Measurements from ENCODE around the gene PLA2G3. TPM values are rescaled to one million over a fixed set of nuclear protein-coding genes. Genes with fewer than 3 reads are reported as not detected.

PLA2G3 gene
- total and polyA plus RNA-seq, 7 donors: not detected

GRCh38 chr22:31150615-31151014 is 10.3 kb upstream of the PLA2G3 start:
- ATAC-seq (no peak), DNase-seq (no peak)
- TF ChIP-seq CTCF (IDR thresholded peaks at IDR 0.05): no peak
- intact Hi-C loops (cut with DNase I): no loop called here
- H3K4me1 ChIP-seq: no peaks in the 10 kb centered on the region
- no peak overlapping the region for H3K27ac ChIP-seq
- 75 to 91% (median 87%) methylated on average over 3 of the region's 3 CpGs for WGBS, 3 donors
- H3K4me3 ChIP-seq: no peak overlapping the region
- no peaks in the 10 kb centered on the region for H3K27me3 ChIP-seq (ENCODE audit: insufficient read depth in 3 of 3, low read length in 2 of 3)
- no peaks in the 10 kb centered on the region for H3K9me3 ChIP-seq
- H3K36me3 ChIP-seq (ENCODE audit: insufficient read depth in 1 of 2, low read depth in 1 of 2): no peaks in the 10 kb centered on the region

- peak overlapping the region; percentile 53 for H3K27ac ChIP-seq
- WGBS, 3 donors: 11 to 18% (median 11%) methylated on average over 5 of the region's 5 CpGs
- H3K4me3 ChIP-seq: no peak overlapping the region
- DNase-seq: peak; percentile 66 to 80
- intact Hi-C loops (cut with DNase I): loop anchor here (2.0 to 10.0 kb wide), 6 partner anchors 37 to 384 kb away; partner anchors contain the start of gene SELENOM (in 1 of the 2)
- no peaks in the 10 kb centered on the region for H3K36me3 ChIP-seq (ENCODE audit: insufficient read depth in 1 of 2, low read depth in 1 of 2)
- no peaks in the 10 kb centered on the region for H3K9me3 ChIP-seq
- ATAC-seq: peak; percentile 93 to 96 (median 94)
- no peaks in the 10 kb centered on the region for H3K4me1 ChIP-seq
- H3K27me3 ChIP-seq (ENCODE audit: insufficient read depth in 3 of 3, low read length in 2 of 3): no peaks in the 10 kb centered on the region
- peak; percentile 96 for TF ChIP-seq CTCF (IDR thresholded peaks at IDR 0.05)
Measured at GRCh38 chr22:31148953-31149627, 8.8 kb upstream of the PLA2G3 start.

GRCh38 chr22:31148488-31148887 is 8.2 kb upstream of the PLA2G3 start:
- WGBS, 3 donors: 68 to 79% (median 77%) methylated on average over 1 of the region's 1 CpG
- Histone ChIP-seq H3K9me3 (no peaks in the 10 kb centered on the region), H3K27me3 (ENCODE audit: insufficient read depth in 3 of 3, low read length in 2 of 3) (no peaks in the 10 kb centered on the region), H3K27ac (peak overlapping the region; percentile 53), H3K4me3 (no peak overlapping the region), H3K36me3 (ENCODE audit: insufficient read depth in 1 of 2, low read depth in 1 of 2) (no peaks in the 10 kb centered on the region), H3K4me1 (no peaks in the 10 kb centered on the region)
- no peak for TF ChIP-seq CTCF (IDR thresholded peaks at IDR 0.05)
- ATAC-seq (peak; percentile 30 to 46 (median 32)), DNase-seq (no peak)
- intact Hi-C loops (cut with DNase I): loop anchor here (2.0 to 10.0 kb wide), 6 partner anchors 36 to 384 kb away; partner anchors contain the start of gene SELENOM (in 1 of the 2)

GRCh38 chr22:31144223-31144622 is 3.9 kb upstream of the PLA2G3 start:
- Histone ChIP-seq H3K4me3 (no peak overlapping the region), H3K27me3 (ENCODE audit: insufficient read depth in 3 of 3, low read length in 2 of 3) (peaks cover 0 to 4% (median 0%) of the 10 kb centered on the region in 3 donors), H3K36me3 (ENCODE audit: insufficient read depth in 1 of 2, low read depth in 1 of 2) (no peaks in the 10 kb centered on the region), H3K4me1 (no peaks in the 10 kb centered on the region), H3K27ac (no peak overlapping the region), H3K9me3 (no peaks in the 10 kb centered on the region)
- ATAC-seq (no peak), DNase-seq (no peak)
- intact Hi-C loops (cut with DNase I): loop anchor here in 1 of 2 donors (10.0 kb wide), 1 partner anchor 379 kb away; no protein-coding TSS in a partner anchor
- no peak for TF ChIP-seq CTCF (IDR thresholded peaks at IDR 0.05)
